HFF-Myc (cell line): ENCODE data around the gene NOL12.
"Not testable (repeated sequence)": the region's sequence is repeated elsewhere in the genome, so short reads cannot be mapped to it uniquely, and the experiment has no call there.

ENCODE experiments used
- DNase-seq: peaks from one replicate; pipeline ENCODE4 v3.0.0-alpha.2; 2011; ENCODE audit warnings: low read depth; ENCODE audit errors: extremely low read depth
- H3K4me3 ChIP-seq: replicated peaks from 2 replicates; pipeline ENCODE4 v1.5.1; 2011; ENCODE audit warnings: low read depth, mild to moderate bottlenecking, control low read depth, low read length
- TF ChIP-seq, protein P1 (sequence below): IDR thresholded peaks from 2 replicates; pipeline ENCODE4 v1.5.1; 2012; ENCODE audit warnings: mild to moderate bottlenecking, low read depth, low read length, control low read depth; ENCODE audit errors: missing control alignments

NOL12 gene

DNA sequence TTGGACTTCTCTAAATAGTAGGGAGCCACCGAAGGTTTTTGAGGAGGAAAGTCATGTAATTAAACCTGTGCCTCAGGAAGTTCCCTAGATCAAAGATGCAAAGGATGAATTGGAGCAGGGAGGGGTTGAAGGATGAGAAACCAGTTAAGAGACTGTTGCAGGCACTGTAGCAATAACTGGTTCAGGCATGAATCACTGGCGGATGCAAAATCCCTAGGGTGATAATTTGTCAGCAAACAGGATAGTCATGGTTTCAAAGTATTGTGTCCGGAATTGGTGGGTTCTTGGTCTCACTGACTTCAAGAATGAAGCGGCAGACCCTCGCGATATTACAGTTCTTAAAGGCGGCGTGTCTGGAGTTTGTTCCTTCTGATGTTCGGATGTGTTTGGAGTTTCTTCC, 30.6 kb downstream of the NOL12 start:
- no peak for DNase-seq
- TF ChIP-seq, protein P1, sequence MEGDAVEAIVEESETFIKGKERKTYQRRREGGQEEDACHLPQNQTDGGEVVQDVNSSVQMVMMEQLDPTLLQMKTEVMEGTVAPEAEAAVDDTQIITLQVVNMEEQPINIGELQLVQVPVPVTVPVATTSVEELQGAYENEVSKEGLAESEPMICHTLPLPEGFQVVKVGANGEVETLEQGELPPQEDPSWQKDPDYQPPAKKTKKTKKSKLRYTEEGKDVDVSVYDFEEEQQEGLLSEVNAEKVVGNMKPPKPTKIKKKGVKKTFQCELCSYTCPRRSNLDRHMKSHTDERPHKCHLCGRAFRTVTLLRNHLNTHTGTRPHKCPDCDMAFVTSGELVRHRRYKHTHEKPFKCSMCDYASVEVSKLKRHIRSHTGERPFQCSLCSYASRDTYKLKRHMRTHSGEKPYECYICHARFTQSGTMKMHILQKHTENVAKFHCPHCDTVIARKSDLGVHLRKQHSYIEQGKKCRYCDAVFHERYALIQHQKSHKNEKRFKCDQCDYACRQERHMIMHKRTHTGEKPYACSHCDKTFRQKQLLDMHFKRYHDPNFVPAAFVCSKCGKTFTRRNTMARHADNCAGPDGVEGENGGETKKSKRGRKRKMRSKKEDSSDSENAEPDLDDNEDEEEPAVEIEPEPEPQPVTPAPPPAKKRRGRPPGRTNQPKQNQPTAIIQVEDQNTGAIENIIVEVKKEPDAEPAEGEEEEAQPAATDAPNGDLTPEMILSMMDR = no peak
- no peak overlapping the region for H3K4me3 ChIP-seq

DNA sequence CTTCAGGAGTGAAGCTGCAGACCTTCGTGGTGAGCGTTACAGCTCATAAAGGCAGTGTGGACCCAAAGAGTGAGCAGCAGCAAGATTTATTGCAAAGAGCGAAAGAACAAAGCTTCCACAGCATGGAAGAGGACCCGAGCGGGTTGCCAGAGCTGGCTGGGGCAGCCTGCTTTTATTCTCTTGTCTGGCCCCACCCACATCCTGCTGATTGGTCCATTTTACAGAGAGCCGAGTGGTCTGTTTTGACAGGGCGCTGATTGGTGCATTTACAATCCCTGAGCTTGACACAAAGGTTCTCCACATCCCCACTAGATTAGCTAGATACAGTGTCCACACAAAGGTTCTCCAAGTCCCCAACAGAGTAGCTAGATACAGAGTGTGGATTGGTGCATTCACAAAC, 31.1 kb downstream of the NOL12 start:
- H3K4me3 ChIP-seq, DNase-seq: not testable (repeated sequence)

DNA sequence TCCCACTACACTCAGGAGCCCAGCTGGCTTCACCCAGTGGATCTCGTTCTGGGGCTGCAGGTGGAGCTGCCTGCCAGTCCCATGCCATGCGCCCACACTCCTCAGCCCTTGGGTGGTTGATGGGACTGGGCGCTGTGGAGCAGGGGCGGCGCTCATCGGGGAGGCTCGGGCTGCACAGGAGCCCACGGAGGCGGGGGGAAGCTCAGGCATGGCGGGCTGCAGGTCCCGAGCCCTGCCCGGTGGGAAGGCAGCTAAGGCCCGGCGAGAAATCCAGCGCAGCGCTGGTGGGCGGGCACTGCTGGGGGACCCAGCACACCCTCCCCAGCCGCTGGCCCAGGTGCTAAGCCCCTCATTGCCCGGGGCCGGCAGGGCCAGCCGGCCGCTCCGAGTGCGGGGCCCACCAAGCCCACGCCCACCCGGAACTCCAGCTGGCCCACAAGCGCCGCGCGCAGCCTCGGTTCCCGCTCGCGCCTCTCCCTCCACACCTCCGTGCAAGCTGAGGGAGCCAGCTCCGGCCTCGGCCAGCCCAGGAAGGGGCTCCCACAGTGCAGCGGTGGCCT, 31.7 kb downstream of the NOL12 start:
- not testable (repeated sequence) for DNase-seq, H3K4me3 ChIP-seq

DNA sequence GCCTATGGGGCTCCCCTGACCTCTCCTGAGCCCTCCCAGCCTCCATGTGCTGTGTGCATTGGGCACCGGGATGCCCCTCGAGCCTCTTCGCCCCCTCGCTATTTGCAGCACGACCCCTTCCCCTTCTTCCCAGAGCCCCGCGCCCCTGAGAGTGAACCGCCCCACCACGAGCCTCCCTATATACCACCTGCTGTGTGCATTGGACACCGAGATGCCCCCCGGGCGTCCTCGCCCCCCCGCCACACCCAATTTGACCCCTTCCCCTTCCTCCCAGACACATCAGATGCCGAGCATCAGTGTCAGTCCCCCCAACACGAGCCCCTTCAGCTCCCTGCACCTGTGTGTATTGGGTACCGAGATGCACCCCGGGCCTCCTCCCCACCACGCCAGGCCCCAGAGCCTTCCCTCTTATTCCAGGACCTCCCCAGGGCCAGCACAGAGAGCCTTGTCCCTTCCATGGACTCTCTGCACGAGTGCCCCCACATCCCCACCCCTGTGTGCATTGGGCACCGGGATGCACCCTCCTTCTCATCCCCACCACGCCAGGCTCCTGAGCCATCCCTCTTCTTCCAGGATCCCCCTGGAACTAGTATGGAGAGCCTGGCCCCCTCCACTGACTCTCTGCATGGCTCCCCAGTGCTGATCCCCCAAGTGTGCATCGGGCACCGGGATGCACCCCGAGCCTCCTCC, 39.6 kb downstream of the NOL12 start:
- DNase-seq = no peak
- H3K4me3 ChIP-seq = no peak overlapping the region
- TF ChIP-seq, protein P1 = no peak

DNA sequence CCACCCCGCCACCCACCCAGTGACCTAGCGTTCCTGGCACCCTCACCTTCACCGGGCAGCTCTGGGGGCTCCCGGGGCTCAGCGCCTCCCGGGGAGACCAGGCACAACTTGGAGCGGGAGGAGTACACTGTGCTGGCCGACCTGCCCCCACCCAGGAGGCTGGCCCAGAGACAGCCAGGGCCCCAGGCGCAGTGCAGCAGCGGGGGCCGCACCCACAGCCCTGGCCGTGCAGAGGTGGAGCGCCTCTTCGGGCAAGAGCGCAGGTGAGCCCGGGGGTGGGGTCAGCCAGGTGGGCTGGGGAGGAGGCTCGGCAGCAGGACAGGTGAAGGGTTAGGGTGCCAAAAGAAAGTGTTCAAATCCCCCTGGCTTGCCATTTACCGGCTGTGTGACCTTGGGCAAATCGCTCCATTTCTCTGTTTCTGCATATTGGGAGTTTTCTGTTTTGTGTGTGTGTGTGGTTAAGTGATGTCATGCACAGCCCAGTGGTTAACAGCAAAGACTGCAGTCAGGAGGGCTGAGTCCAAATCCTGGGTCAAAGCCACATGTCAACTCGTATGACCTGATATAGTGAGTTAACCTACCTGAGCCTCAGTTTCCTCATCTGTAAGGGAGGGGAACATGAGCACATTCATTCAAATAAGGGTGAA, 40.2 kb downstream of the NOL12 start:
- TF ChIP-seq, protein P1 = peak; percentile 7
- no peak overlapping the region for H3K4me3 ChIP-seq
- no peak for DNase-seq

DNA sequence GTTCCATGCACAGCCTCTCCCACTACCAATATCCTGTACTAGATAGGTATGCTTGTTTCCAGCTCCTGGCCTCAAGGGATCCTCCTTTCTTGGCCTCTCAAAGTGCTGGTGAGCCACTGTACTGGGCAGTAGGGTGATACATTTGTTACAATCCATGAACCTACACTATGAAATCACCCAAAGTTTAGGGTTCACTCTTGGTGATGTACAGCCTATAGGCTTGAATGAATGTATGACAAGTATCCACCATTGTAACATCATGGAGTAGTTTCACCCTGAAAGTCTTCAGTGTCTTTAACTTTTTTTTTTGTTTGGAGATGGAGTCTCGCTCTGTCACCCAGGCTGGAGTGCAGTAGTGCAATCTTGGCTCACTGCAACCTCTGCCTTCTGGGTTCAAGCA, 42.5 kb downstream of the NOL12 start:
- DNase-seq = no peak

DNA sequence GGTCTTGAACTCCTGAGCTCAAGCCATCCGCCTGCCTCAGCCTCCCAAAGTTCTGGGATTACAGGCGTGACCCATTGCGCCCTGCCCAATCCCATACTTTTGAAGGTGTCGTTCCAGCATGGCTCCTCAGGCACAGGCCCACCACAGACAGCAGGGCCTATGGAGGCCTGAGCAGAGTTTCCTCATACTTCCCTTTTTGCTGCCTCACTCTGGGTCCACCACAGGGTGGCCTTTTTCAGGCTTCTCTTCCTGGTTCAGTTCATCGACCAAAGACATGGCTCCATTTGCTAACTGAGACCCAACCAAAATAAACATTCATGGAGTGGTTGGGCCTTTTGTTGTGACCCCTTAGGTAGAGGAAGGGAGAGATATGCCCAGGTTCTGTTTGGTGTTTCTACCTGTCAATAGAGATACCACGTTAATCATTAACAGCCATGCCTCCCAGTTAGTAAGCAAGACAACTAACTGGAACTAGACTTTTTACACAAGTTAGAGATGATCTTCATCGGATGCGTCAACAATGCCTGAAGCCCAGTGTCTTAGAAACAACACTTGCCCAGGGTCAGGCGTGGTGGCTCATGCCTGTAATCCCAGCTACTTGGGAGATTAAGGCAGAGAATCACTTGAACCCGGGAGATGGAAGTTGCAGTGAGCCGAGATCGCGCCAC, 45.8 kb downstream of the NOL12 start:
- H3K4me3 ChIP-seq = no peak overlapping the region
- TF ChIP-seq, protein P1 = no peak
- DNase-seq = no peak

More for the DNA sequence above, 42.5 kb downstream of the NOL12 start:
- no peak overlapping the region for H3K4me3 ChIP-seq
- TF ChIP-seq, protein P1 = no peak
